Fibroblast of lung (primary cell): ENCODE results near the gene IL22RA2. TPM values are rescaled to one million over a fixed set of nuclear protein-coding genes. Genes with fewer than 3 reads are reported as not detected.

Experiments used
- DNase-seq, 2 donors: peaks; one replicate each; pipeline versions ENCODE4 v3.0.0 to v3.0.0-alpha.2; 2010; ENCODE audit warnings: low read depth in 2 of 2
- H2AFZ ChIP-seq: 2 replicates; pipeline ENCODE4 v1.5.1; 2012; ENCODE audit warnings: low read length, control low read depth, inconsistent platforms
- H3K27ac ChIP-seq: 2 replicates; pipeline ENCODE4 v1.5.1; 2011; ENCODE audit warnings: low read length, control low read depth; ENCODE audit not compliant: insufficient read depth
- H3K27me3 ChIP-seq: 2 replicates; pipeline ENCODE4 v1.5.1; 2011; ENCODE audit warnings: mild to moderate bottlenecking, low read length; ENCODE audit not compliant: control insufficient read depth, insufficient read depth
- H3K36me3 ChIP-seq: 2 replicates; pipeline ENCODE4 v1.5.1; 2011; ENCODE audit warnings: low read length; ENCODE audit not compliant: control insufficient read depth, insufficient read depth
- H3K4me1 ChIP-seq: 2 replicates; pipeline ENCODE4 v1.5.1; 2011; ENCODE audit warnings: low read length; ENCODE audit not compliant: control insufficient read depth, insufficient read depth; ENCODE audit errors: extremely low read depth
- H3K4me2 ChIP-seq: 2 replicates; pipeline ENCODE4 v1.5.1; 2011; ENCODE audit warnings: low read length, control low read depth; ENCODE audit not compliant: insufficient read depth; ENCODE audit errors: extremely low read depth
- H3K4me3 ChIP-seq, 4 experiments: fragments of 200-600 bp in 1 of 4; sonication (generic) in 1 of 4; replicated peaks in 1 of 4; 2 replicates each; pipeline ENCODE4 v1.5.1; 2011 to 2016; ENCODE audit warnings: low read length in 4 of 4, low read depth in 3 of 4, mild to moderate bottlenecking in 3 of 4, control low read depth in 2 of 4, inconsistent platforms in 1 of 4, mixed read lengths in 1 of 4; ENCODE audit not compliant: insufficient read depth in 1 of 4; ENCODE audit errors: control extremely low read depth in 1 of 4
- H3K79me2 ChIP-seq: 2 replicates; pipeline ENCODE4 v1.5.1; 2012; ENCODE audit warnings: mild to moderate bottlenecking, low read length, inconsistent platforms; ENCODE audit not compliant: control insufficient read depth, insufficient read depth
- H3K9ac ChIP-seq: 2 replicates; pipeline ENCODE4 v1.5.1; 2011; ENCODE audit warnings: mild to moderate bottlenecking, low read length, control low read depth; ENCODE audit not compliant: insufficient read depth
- H3K9me3 ChIP-seq: 2 replicates; pipeline ENCODE4 v1.5.1; 2012; ENCODE audit warnings: low read depth, low read length; ENCODE audit not compliant: control insufficient read depth, insufficient read depth
- H4K20me1 ChIP-seq: 2 replicates; pipeline ENCODE4 v1.5.1; 2011; ENCODE audit warnings: low read length; ENCODE audit not compliant: control insufficient read depth, insufficient read depth; ENCODE audit errors: extremely low read depth
- EZH2 ChIP-seq: IDR thresholded peaks from 2 replicates; pipeline ENCODE4 v1.5.1; 2012; ENCODE audit warnings: low read length, control low read depth, mild to moderate bottlenecking; ENCODE audit errors: missing control alignments
- polyA plus RNA-seq, 2 donors: library from polyadenylated mRNA; depleted of rRNA in 1 of 2; stranded (reverse) in 1 of 2; unstranded in 1 of 2; fragments of >200 nt; gene quantifications; 2 replicates each; pipeline ENCODE4 v1.2.1, GENCODE V29; 2011 to 2012; ENCODE audit warnings: missing spikeins in 1 of 2
- total RNA-seq: library from RNA; depleted of rRNA; stranded (reverse); fragments of >200 nt; gene quantifications from 2 replicates; pipeline ENCODE4 v1.2.1, GENCODE V29; 2014
- TF ChIP-seq, protein P1 (sequence below), 2 donors: IDR thresholded peaks in 1 of 2; conservative IDR thresholded peaks in 1 of 2; 1 replicate in 1 of 2; 2 replicates in 1 of 2; pipeline ENCODE4 v1.5.1; 2011 to 2012; ENCODE audit warnings: low read length in 2 of 2, control low read depth in 1 of 2, inconsistent platforms in 1 of 2, low read depth in 1 of 2, mild to moderate bottlenecking in 1 of 2

IL22RA2 gene
- total and polyA plus RNA-seq, 2 donors (not counting 1 experiment from before 2014, with no cell fraction given) = not detected

DNA sequence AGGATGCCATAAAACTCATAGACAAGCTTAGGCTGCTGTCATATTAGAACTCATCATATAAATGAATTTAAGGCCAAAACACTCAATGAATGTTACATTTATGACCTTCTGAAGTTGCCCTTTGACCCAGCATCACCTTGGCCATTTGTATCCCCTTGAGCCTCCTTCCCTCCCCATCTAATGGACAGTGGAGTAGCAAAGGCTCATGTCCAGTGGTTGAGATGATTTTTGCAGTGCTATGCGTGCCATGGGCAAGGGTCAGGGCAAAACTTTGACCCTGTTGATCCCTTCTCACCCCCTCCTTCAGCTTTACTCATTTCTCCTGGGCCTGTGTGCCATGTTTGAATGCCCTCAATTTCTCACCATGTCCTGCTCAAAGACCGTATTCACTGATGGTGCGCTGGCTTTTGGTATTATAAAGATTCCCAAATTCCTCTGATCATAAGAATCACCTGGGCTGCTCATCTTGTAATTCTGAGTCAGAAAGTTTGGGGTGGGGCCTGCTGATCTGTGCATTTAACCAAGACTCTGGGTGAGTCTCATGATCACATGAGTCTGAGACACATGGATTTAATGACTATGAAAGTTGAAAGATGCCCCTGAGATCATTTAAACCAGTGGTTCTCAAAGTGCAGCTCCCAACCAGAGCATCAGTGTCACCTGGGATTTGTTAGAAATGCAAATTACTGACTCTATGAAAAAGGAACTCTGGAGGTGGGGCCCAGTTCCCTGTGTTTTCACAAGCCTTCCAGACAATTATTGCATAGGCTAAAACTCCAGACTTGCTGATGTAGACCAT, 71.2 kb downstream of the IL22RA2 start:
- Histone ChIP-seq H3K4me2 (no peak overlapping the region), H3K36me3 (no peaks in the 10 kb centered on the region), H3K27ac (no peak overlapping the region), H3K4me3 (no peak overlapping the region), H2AFZ (no peak overlapping the region), H3K9me3 (no peaks in the 10 kb centered on the region), H3K79me2 (no peaks in the 10 kb centered on the region), H4K20me1 (no peaks in the 10 kb centered on the region), H3K4me1 (no peaks in the 10 kb centered on the region), H3K27me3 (no peaks in the 10 kb centered on the region), H3K9ac (no peak overlapping the region)
- no peak for DNase-seq
- TF ChIP-seq, protein P1, sequence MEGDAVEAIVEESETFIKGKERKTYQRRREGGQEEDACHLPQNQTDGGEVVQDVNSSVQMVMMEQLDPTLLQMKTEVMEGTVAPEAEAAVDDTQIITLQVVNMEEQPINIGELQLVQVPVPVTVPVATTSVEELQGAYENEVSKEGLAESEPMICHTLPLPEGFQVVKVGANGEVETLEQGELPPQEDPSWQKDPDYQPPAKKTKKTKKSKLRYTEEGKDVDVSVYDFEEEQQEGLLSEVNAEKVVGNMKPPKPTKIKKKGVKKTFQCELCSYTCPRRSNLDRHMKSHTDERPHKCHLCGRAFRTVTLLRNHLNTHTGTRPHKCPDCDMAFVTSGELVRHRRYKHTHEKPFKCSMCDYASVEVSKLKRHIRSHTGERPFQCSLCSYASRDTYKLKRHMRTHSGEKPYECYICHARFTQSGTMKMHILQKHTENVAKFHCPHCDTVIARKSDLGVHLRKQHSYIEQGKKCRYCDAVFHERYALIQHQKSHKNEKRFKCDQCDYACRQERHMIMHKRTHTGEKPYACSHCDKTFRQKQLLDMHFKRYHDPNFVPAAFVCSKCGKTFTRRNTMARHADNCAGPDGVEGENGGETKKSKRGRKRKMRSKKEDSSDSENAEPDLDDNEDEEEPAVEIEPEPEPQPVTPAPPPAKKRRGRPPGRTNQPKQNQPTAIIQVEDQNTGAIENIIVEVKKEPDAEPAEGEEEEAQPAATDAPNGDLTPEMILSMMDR (conservative IDR thresholded peaks at IDR 0.05 in 1 of 2, IDR thresholded peaks at IDR 0.05 in 1 of 2; ENCODE audit: low read depth in 1 of 2, low read length in 2 of 2) = no peak
- TF ChIP-seq EZH2 = no peak

DNA sequence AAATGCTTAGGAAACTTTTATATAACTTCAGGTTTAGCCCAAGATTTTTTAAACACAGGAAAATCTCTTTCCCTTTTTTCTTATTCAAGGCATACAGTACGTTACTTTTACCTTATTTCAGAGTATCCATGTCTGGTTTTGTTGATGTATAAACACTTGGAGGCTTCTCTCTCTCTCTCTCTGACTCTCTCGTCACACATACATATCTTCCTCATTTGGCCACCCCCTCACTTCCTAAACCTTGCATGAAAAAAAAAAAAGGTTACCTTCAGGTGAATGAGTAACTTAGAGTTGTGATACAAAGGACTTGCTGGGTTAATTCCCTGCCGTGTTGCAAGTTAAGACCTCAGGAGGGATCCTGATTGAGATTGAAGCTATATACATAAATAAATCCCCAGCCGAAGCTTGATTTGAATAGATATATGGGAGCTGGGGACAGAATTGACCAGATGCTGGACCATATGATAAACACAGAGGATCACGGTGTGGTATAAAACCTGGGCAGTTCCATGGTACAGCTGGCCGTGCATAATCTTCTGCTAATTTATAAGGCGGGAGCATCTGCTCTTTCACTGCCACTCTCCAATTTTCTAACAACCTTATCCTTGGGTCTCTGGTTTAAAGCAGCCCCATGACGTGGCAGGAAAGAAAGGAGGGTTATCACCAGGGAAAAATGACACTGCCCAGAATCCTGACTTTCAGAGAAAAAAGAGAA, 73.6 kb downstream of the IL22RA2 start:
- no peak overlapping the region for H3K9ac ChIP-seq
- no peaks in the 10 kb centered on the region for H3K79me2 ChIP-seq
- TF ChIP-seq, protein P1 (conservative IDR thresholded peaks at IDR 0.05 in 1 of 2, IDR thresholded peaks at IDR 0.05 in 1 of 2; ENCODE audit: low read depth in 1 of 2, low read length in 2 of 2) = no peak
- no peak for TF ChIP-seq EZH2
- H4K20me1 ChIP-seq = no peaks in the 10 kb centered on the region
- no peaks in the 10 kb centered on the region for H3K4me1 ChIP-seq
- H3K27me3 ChIP-seq = no peaks in the 10 kb centered on the region
- H3K36me3 ChIP-seq = no peaks in the 10 kb centered on the region
- H3K4me2 ChIP-seq = no peak overlapping the region
- H2AFZ ChIP-seq = no peak overlapping the region
- H3K27ac ChIP-seq = no peak overlapping the region
- DNase-seq = no peak
- H3K9me3 ChIP-seq = no peaks in the 10 kb centered on the region
- H3K4me3 ChIP-seq = no peak overlapping the region

GRCh38 chr6:137097526-137097925, 75.9 kb downstream of the IL22RA2 start:
- no peaks in the 10 kb centered on the region for H3K27me3 ChIP-seq
- no peak overlapping the region for H3K4me3 ChIP-seq
- no peak overlapping the region for H2AFZ ChIP-seq
- H3K79me2 ChIP-seq = no peaks in the 10 kb centered on the region
- no peaks in the 10 kb centered on the region for H3K9me3 ChIP-seq
- no peaks in the 10 kb centered on the region for H3K4me1 ChIP-seq
- no peak overlapping the region for H3K27ac ChIP-seq
- H3K36me3 ChIP-seq = no peaks in the 10 kb centered on the region
- no peak overlapping the region for H3K9ac ChIP-seq
- no peaks in the 10 kb centered on the region for H4K20me1 ChIP-seq
- H3K4me2 ChIP-seq = no peak overlapping the region
- TF ChIP-seq, protein P1 (conservative IDR thresholded peaks at IDR 0.05 in 1 of 2, IDR thresholded peaks at IDR 0.05 in 1 of 2; ENCODE audit: low read depth in 1 of 2, low read length in 2 of 2) = no peak
- TF ChIP-seq EZH2 = no peak
- DNase-seq = no peak
